Fibroblast of mammary gland (primary cell): ENCODE results near the gene SPCS1.

Experiments
- DNase-seq: peaks from one replicate; pipeline ENCODE4 v3.0.0-alpha.2; 2010; ENCODE audit warnings: low read depth
- H3K4me3 ChIP-seq: 2 replicates; pipeline ENCODE4 v1.5.1; 2011; ENCODE audit warnings: low read depth, mild to moderate bottlenecking, low read length, moderate library complexity; ENCODE audit not compliant: control insufficient read depth
- TF ChIP-seq, protein P1 (sequence below): conservative IDR thresholded peaks from 2 replicates; pipeline ENCODE4 v1.5.1; 2011; ENCODE audit warnings: low read depth, low read length, inconsistent platforms; ENCODE audit not compliant: control insufficient read depth, insufficient read depth

Gene SPCS1

DNA sequence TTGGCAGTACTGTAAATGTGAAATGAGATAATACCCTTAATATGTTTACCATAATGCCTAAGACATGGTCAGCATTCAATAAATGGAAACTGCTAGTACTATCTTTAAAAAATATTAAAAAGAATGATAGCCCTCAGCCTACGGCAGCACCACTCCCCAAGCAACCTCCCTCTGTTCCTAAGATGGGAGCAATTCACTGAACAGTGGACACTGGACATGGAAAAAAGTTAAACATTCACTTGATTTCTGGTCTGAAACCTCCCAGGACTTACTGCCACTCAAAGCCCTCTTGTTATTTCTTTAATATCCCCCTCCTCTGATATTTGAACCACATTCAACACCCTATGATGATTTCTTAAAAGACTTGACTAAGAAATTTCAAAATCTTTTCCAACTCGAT is 37.8 kb downstream of the SPCS1 start:
- TF ChIP-seq, protein P1, sequence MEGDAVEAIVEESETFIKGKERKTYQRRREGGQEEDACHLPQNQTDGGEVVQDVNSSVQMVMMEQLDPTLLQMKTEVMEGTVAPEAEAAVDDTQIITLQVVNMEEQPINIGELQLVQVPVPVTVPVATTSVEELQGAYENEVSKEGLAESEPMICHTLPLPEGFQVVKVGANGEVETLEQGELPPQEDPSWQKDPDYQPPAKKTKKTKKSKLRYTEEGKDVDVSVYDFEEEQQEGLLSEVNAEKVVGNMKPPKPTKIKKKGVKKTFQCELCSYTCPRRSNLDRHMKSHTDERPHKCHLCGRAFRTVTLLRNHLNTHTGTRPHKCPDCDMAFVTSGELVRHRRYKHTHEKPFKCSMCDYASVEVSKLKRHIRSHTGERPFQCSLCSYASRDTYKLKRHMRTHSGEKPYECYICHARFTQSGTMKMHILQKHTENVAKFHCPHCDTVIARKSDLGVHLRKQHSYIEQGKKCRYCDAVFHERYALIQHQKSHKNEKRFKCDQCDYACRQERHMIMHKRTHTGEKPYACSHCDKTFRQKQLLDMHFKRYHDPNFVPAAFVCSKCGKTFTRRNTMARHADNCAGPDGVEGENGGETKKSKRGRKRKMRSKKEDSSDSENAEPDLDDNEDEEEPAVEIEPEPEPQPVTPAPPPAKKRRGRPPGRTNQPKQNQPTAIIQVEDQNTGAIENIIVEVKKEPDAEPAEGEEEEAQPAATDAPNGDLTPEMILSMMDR = no peak
- DNase-seq = no peak
- no peak overlapping the region for H3K4me3 ChIP-seq

DNA sequence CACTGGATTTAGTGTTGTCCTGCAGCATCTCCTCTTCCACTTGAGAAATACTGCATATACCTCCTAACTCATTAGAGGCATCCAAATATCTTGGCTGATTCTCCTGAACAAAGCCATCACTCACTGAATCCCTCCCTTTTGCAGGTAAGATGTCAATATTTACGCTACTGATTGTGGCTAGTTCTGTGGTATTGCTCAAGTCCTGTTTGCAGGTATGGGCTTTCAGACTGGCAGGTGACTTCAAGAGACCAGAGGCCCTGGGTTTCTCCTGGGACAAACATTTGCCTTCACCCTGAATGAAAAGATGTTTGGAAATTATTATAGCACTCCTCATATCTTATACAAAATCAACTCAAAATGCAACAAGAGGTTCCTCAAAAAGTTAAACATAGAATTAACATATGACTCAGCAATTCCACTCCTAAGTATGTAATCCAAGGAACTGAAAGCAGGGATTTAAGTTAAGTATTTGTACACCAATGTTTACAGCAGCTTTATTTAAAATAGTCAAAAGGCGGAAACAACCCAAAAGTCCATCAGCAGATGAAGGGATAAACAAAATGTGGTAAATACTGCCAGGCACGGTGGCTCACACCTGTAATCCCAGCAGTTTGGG is 46.2 kb downstream of the SPCS1 start:
- no peak for DNase-seq
- no peak overlapping the region for H3K4me3 ChIP-seq
- TF ChIP-seq, protein P1 = no peak

DNA sequence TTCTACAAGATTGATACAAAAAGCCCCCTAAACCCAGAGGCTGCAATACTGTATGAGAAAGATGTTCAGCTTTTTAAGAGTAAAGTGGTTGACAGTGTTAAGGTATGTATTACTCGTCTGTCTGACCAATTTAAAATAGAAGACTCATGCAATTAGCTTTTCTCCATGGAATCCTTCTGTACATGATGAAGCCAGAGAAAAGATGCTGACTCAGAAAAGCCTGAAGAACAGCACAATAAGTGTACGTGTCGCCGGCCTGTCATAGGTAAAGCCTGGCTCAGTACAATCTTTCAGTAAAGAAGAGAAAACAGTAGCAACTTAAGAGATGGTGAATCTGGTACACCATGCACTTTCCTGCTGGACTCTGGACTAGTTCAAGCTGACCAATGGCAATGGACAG is 48.5 kb downstream of the SPCS1 start:
- TF ChIP-seq, protein P1 = no peak
- DNase-seq = no peak
- no peak overlapping the region for H3K4me3 ChIP-seq

DNA sequence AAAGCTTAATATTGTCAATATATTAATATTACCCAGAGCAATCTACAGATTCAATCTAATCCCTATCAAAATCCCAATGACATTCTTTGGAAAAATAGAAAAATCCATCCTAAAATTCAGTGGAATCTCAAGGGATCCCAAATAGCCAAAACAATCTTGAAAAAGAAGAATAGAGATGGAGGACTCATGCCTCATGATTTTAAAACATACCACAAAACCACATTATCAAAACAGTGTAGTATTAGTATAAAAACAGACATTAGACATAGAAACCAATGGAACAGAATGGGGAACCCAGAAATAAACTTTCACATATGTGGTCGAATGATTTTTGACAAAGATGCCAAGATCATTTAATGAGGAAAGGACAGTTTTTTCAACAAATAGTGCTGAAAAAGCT is 50.2 kb downstream of the SPCS1 start:
- no peak for DNase-seq
- TF ChIP-seq, protein P1 = no peak

More for the DNA sequence above, 50.2 kb downstream of the SPCS1 start:
- H3K4me3 ChIP-seq = no peak overlapping the region
